H9 (cell line): Measurements from ENCODE around the gene SH3GL1. TPM values are rescaled to one million over a fixed set of nuclear protein-coding genes. Genes with fewer than 3 reads are reported as not detected.

Source experiments
- DNase-seq: peaks from one replicate; pipeline ENCODE4 v3.0.0-alpha.2; 2017
- H2AFZ ChIP-seq: one replicate; pipeline ENCODE4 v1.6.1; 2013; ENCODE audit warnings: mild to moderate bottlenecking, low read length, control low read depth, moderate library complexity
- H2AK5ac ChIP-seq: 2 replicates; pipeline ENCODE4 v1.6.1; 2013; ENCODE audit warnings: low read length, control low read depth, mixed read lengths; ENCODE audit not compliant: insufficient read length
- H2BK120ac ChIP-seq: one replicate; pipeline ENCODE4 v1.6.1; 2013; ENCODE audit warnings: low read depth, mild to moderate bottlenecking, low read length, control low read depth, inconsistent platforms; ENCODE audit not compliant: poor library complexity, severe bottlenecking
- H2BK12ac ChIP-seq: 2 replicates; pipeline ENCODE4 v1.6.1; 2013; ENCODE audit warnings: low read length, control low read depth, mixed read lengths, low read depth; ENCODE audit not compliant: insufficient read length
- H2BK15ac ChIP-seq: 2 replicates; pipeline ENCODE4 v1.6.1; 2013; ENCODE audit warnings: low read depth, low read length, control low read depth
- H2BK20ac ChIP-seq: one replicate; pipeline ENCODE4 v1.6.1; 2013; ENCODE audit warnings: low read depth, mild to moderate bottlenecking, low read length, control low read depth, inconsistent platforms; ENCODE audit not compliant: poor library complexity, severe bottlenecking
- H2BK5ac ChIP-seq: 2 replicates; pipeline ENCODE4 v1.6.1; 2013; ENCODE audit warnings: low read length, control low read depth, mixed read lengths; ENCODE audit not compliant: insufficient read length
- H3K14ac ChIP-seq: 2 replicates; pipeline ENCODE4 v1.6.1; 2013; ENCODE audit warnings: low read length, control low read depth; ENCODE audit not compliant: insufficient read depth
- H3K18ac ChIP-seq: 2 replicates; pipeline ENCODE4 v1.6.1; 2013; ENCODE audit warnings: low read depth, mild to moderate bottlenecking, mixed read lengths, low read length, control low read depth; ENCODE audit not compliant: insufficient read length
- H3K23ac ChIP-seq: 2 replicates; pipeline ENCODE4 v1.6.1; 2013; ENCODE audit warnings: low read length, control low read depth, mixed read lengths, low read depth; ENCODE audit not compliant: insufficient read length
- H3K23me2 ChIP-seq: 2 replicates; pipeline ENCODE4 v1.6.1; 2013; ENCODE audit warnings: low read depth, mild to moderate bottlenecking, mixed read lengths, low read length, control low read depth; ENCODE audit not compliant: insufficient read length, poor library complexity, severe bottlenecking
- H3K27ac ChIP-seq: 2 replicates; pipeline ENCODE4 v1.5.1; 2013; ENCODE audit warnings: low read length, control low read depth, mixed read lengths, low read depth; ENCODE audit not compliant: insufficient read length
- H3K27me3 ChIP-seq: 2 replicates; pipeline ENCODE4 v1.6.1; 2013; ENCODE audit warnings: low read length, control low read depth, inconsistent platforms; ENCODE audit not compliant: insufficient read depth
- H3K4ac ChIP-seq: 2 replicates; pipeline ENCODE4 v1.6.1; 2013; ENCODE audit warnings: low read depth, mild to moderate bottlenecking, control low read depth, inconsistent platforms, low read length, moderate library complexity
- H3K4me1 ChIP-seq: 2 replicates; pipeline ENCODE4 v1.6.1; 2013; ENCODE audit warnings: low read length, control low read depth, inconsistent platforms; ENCODE audit not compliant: insufficient read depth
- H3K4me2 ChIP-seq: 2 replicates; pipeline ENCODE4 v1.6.1; 2013; ENCODE audit warnings: low read length, control low read depth, mixed read lengths; ENCODE audit not compliant: insufficient read length, insufficient read depth
- H3K56ac ChIP-seq: 2 replicates; pipeline ENCODE4 v1.6.1; 2013; ENCODE audit warnings: low read depth, mild to moderate bottlenecking, mixed read lengths, low read length, control low read depth; ENCODE audit not compliant: insufficient read length
- H3K79me1 ChIP-seq: 2 replicates; pipeline ENCODE4 v1.6.1; 2013; ENCODE audit warnings: low read depth, mild to moderate bottlenecking, moderate library complexity, low read length, control low read depth, inconsistent platforms; ENCODE audit not compliant: insufficient read depth, poor library complexity, severe bottlenecking
- H3K79me2 ChIP-seq: 2 replicates; pipeline ENCODE4 v1.6.1; 2013; ENCODE audit warnings: low read length, control low read depth, inconsistent platforms; ENCODE audit not compliant: insufficient read depth
- H3K9ac ChIP-seq: 2 replicates; pipeline ENCODE4 v1.6.1; 2013; ENCODE audit warnings: low read length, control low read depth, mixed read lengths; ENCODE audit not compliant: insufficient read length; ENCODE audit errors: extremely low read depth
- H3K9me3 ChIP-seq: one replicate; pipeline ENCODE4 v1.6.1; 2013; ENCODE audit warnings: low read depth, low read length, inconsistent platforms; ENCODE audit not compliant: control insufficient read depth
- H3T11ph ChIP-seq: one replicate; pipeline ENCODE4 v1.6.1; 2013; ENCODE audit warnings: mild to moderate bottlenecking, low read length, control low read depth, inconsistent platforms
- H4K20me1 ChIP-seq: one replicate; pipeline ENCODE4 v1.6.1; 2013; ENCODE audit not compliant: control insufficient read depth, insufficient read length, insufficient read depth
- H4K5ac ChIP-seq: 2 replicates; pipeline ENCODE4 v1.6.1; 2013; ENCODE audit warnings: low read depth, mild to moderate bottlenecking, mixed read lengths, low read length, control low read depth; ENCODE audit not compliant: insufficient read length
- H4K8ac ChIP-seq: replicated peaks from 2 replicates; pipeline ENCODE4 v1.6.1; 2013; ENCODE audit warnings: low read length, control low read depth, mixed read lengths, low read depth; ENCODE audit not compliant: insufficient read length
- H4K91ac ChIP-seq: 2 replicates; pipeline ENCODE4 v1.6.1; 2013; ENCODE audit warnings: low read depth, mild to moderate bottlenecking, moderate library complexity, mixed read lengths, low read length, control low read depth; ENCODE audit not compliant: insufficient read length
- H3K27ac Mint-ChIP-seq, 3 experiments: 2 replicates in 2 of 3; 3 replicates in 1 of 3; pipeline ENCODE4 v1.8.0; 2020 to 2021; ENCODE audit warnings: mixed read lengths in 3 of 3, mild to moderate bottlenecking in 1 of 3, moderate library complexity in 1 of 3
- H3K27me3 Mint-ChIP-seq: 2 replicates; pipeline ENCODE4 v1.8.0; 2021; ENCODE audit warnings: low read depth, mild to moderate bottlenecking, moderate library complexity, mixed read lengths
- H3K36me3 Mint-ChIP-seq, 3 experiments: 2 replicates in 2 of 3; 3 replicates in 1 of 3; pipeline ENCODE4 v1.8.0; 2020 to 2021; ENCODE audit warnings: low read depth in 3 of 3, mixed read lengths in 3 of 3; ENCODE audit not compliant: insufficient read depth in 1 of 3
- H3K4me1 Mint-ChIP-seq, 2 experiments: 2 replicates each; pipeline ENCODE4 v1.8.0; 2020; ENCODE audit warnings: mixed read lengths in 2 of 2
- H3K4me3 Mint-ChIP-seq, 2 experiments: 2 replicates in 1 of 2; 3 replicates in 1 of 2; pipeline ENCODE4 v1.8.0; 2020 to 2021; ENCODE audit warnings: mild to moderate bottlenecking in 2 of 2, mixed read lengths in 2 of 2, moderate library complexity in 1 of 2
- H3K9me3 Mint-ChIP-seq, 2 experiments: 2 replicates in 1 of 2; 3 replicates in 1 of 2; pipeline ENCODE4 v1.8.0; 2020; ENCODE audit warnings: mild to moderate bottlenecking in 2 of 2, mixed read lengths in 2 of 2, moderate library complexity in 1 of 2
- WGBS: extraction: QIAGEN DNeasy Blood & Tissue Kit; methylation state at CpG from one replicate; pipeline ENCODE4 v1.1.7; 2013; ENCODE audit warnings: missing lambda C conversion rate, low lambda C conversion rate, mixed read lengths; ENCODE audit not compliant: insufficient read length; ENCODE audit errors: extremely low coverage; 5-methylcytosine and 5-hydroxymethylcytosine counted together
- total RNA-seq: library from RNA; stranded (reverse); gene quantifications from 2 replicates; pipeline ENCODE4 v1.2.1, GENCODE V29; 2021
- TF ChIP-seq, protein P1 (sequence below): fragments of 200-600 bp; sonication (generic); conservative IDR thresholded peaks from 3 replicates; pipeline ENCODE4 v1.8.0; 2021; ENCODE audit warnings: antibody characterized with exemption, mild to moderate bottlenecking

The SH3GL1 gene
- total RNA-seq, 1 experiment from 2014 or later, result 85.5 TPM

DNA sequence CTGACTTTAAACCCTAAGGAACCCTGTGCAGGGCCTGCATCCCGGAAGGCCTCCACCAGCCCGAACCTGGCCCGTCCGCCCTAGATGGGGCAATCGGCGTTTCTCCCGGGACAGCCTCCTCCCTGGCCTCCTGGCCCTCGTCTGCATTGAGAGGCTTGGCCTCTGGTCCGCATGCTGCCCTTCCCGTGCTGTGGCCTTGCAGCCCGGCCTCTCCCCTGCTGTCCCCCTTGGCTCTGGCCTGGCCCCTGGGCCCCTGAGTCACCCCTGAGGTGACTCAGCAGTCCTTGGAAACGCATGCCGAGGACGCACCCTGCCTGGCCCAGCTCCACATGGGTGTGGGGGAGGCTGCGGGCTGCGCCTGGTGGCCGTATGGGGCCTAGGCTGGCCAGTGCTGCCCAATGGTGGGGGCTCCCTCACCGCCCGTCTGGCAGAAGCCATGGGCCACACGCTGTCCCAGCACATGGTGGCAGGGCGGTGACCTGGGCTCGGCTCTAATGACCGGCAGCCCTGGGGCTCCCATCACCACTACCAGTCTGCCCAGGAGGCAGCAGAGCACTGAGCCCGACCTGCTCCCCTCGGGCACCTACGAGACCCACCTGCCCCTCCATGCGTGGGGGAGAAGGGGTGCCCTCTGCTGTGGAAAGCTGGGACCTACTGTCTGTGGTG is 25.7 kb downstream of the SH3GL1 start:
- H3K79me2 ChIP-seq, result no peaks in the 10 kb centered on the region; the same call in 1 of the 2 replicates
- peaks cover 3% of the 10 kb centered on the region for H4K20me1 ChIP-seq
- peak overlapping the region; percentile 31 for H2BK12ac ChIP-seq
- no CpG with 5 or more reads among the region's 27 CpGs for WGBS
- H3T11ph ChIP-seq, result no peak overlapping the region
- no peak overlapping the region for H3K4me3 Mint-ChIP-seq
- peaks cover 7% of the 10 kb centered on the region for H3K79me1 ChIP-seq
- H4K91ac ChIP-seq, result peak overlapping the region; percentile 46
- H3K9me3 ChIP-seq, result no peaks in the 10 kb centered on the region
- no peak overlapping the region for H3K9ac ChIP-seq
- peak overlapping the region; percentile 61 for H3K14ac ChIP-seq
- peak; percentile 59 for DNase-seq
- H3K4me2 ChIP-seq, result no peak overlapping the region
- H3K23me2 ChIP-seq, result no peaks in the 10 kb centered on the region
- 0 out of 2 replicates have a peak, but pooled peaks cover 2% of the 10 kb centered on the region for H3K27me3 Mint-ChIP-seq
- no peaks in the 10 kb centered on the region for H3K27me3 ChIP-seq
- H4K8ac ChIP-seq, result no peak overlapping the region
- no peaks in the 10 kb centered on the region for H3K9me3 Mint-ChIP-seq
- H3K27ac ChIP-seq, result no peak overlapping the region
- no peak overlapping the region for H2AK5ac ChIP-seq
- no peak overlapping the region for H2BK5ac ChIP-seq
- no peak overlapping the region for H2AFZ ChIP-seq
- no peak overlapping the region for H4K5ac ChIP-seq
- peak overlapping the region; percentile 3; the same call in 1 of the 2 replicates for H3K4ac ChIP-seq
- peaks cover 29 to 44% of the 10 kb centered on the region in 2 experiments for H3K4me1 Mint-ChIP-seq
- H2BK15ac ChIP-seq, result no peak overlapping the region
- H2BK120ac ChIP-seq, result no peak overlapping the region
- H3K18ac ChIP-seq, result peak overlapping the region; percentile 35
- TF ChIP-seq, protein P1, sequence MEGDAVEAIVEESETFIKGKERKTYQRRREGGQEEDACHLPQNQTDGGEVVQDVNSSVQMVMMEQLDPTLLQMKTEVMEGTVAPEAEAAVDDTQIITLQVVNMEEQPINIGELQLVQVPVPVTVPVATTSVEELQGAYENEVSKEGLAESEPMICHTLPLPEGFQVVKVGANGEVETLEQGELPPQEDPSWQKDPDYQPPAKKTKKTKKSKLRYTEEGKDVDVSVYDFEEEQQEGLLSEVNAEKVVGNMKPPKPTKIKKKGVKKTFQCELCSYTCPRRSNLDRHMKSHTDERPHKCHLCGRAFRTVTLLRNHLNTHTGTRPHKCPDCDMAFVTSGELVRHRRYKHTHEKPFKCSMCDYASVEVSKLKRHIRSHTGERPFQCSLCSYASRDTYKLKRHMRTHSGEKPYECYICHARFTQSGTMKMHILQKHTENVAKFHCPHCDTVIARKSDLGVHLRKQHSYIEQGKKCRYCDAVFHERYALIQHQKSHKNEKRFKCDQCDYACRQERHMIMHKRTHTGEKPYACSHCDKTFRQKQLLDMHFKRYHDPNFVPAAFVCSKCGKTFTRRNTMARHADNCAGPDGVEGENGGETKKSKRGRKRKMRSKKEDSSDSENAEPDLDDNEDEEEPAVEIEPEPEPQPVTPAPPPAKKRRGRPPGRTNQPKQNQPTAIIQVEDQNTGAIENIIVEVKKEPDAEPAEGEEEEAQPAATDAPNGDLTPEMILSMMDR, result no peak
- no peak overlapping the region for H2BK20ac ChIP-seq
- no peak overlapping the region for H3K23ac ChIP-seq
- H3K4me1 ChIP-seq, result peaks cover 8% of the 10 kb centered on the region; the same call in 1 of the 2 replicates
- H3K27ac Mint-ChIP-seq, result no peak overlapping the region
- H3K56ac ChIP-seq, result no peak overlapping the region
- peaks cover 0 to 3% (median 0%) of the 10 kb centered on the region in 3 experiments; a peak in 2 of 7 replicates for H3K36me3 Mint-ChIP-seq
